ENCODE data around the gene BPTF. TPM values are rescaled to one million over a fixed set of nuclear protein-coding genes. Genes with fewer than 3 reads are reported as not detected.
A peak's percentile ranks its signal among the peaks of the same experiment; 100 is the strongest.
"Not testable (repeated sequence)": the region's sequence is repeated elsewhere in the genome, so short reads cannot be mapped to it uniquely, and the experiment has no call there.

Gene BPTF
- polyA plus RNA-seq, 3 donors, result 122 to 127 (median 123) TPM

GRCh38 chr17:67825627-67826601 lies 611 bp downstream of the BPTF start:
- DNase-seq (ENCODE audit: extremely low read depth in 1 of 11, low read depth in 9 of 11, low spot score in 4 of 11), result peak in 6 of 11 donors; percentile 31 to 64 (median 44)

GRCh38 chr17:67829331-67829730 lies 4.0 kb downstream of the BPTF start:
- no peak for DNase-seq (ENCODE audit: extremely low read depth in 1 of 11, low read depth in 9 of 11, low spot score in 4 of 11)

- DNase-seq (ENCODE audit: extremely low read depth in 1 of 11, low read depth in 9 of 11, low spot score in 4 of 11), result no peak
These were observed 5.1 kb downstream of the BPTF start for GRCh38 chr17:67830440-67830839.

- DNase-seq (ENCODE audit: extremely low read depth in 1 of 11, low read depth in 9 of 11, low spot score in 4 of 11), result no peak
These were observed 6.0 kb downstream of the BPTF start for GRCh38 chr17:67831268-67831667.

- no peak for DNase-seq (ENCODE audit: extremely low read depth in 1 of 11, low read depth in 9 of 11, low spot score in 4 of 11)
These were observed 7.8 kb downstream of the BPTF start for GRCh38 chr17:67833134-67833533.

GRCh38 chr17:67833946-67834631 lies 8.8 kb downstream of the BPTF start:
- DNase-seq (ENCODE audit: extremely low read depth in 1 of 11, low read depth in 9 of 11, low spot score in 4 of 11), result no peak

GRCh38 chr17:67834634-67835033 lies 9.3 kb downstream of the BPTF start:
- no peak for DNase-seq (ENCODE audit: extremely low read depth in 1 of 11, low read depth in 9 of 11, low spot score in 4 of 11)

GRCh38 chr17:67836205-67836987 lies 11.1 kb downstream of the BPTF start:
- no peak for DNase-seq (ENCODE audit: extremely low read depth in 1 of 11, low read depth in 9 of 11, low spot score in 4 of 11)

- DNase-seq (ENCODE audit: extremely low read depth in 1 of 11, low read depth in 9 of 11, low spot score in 4 of 11), result no peak
These were observed 12.7 kb downstream of the BPTF start for GRCh38 chr17:67837965-67838364.

- no peak for DNase-seq (ENCODE audit: extremely low read depth in 1 of 11, low read depth in 9 of 11, low spot score in 4 of 11)
These were observed 13.2 kb downstream of the BPTF start for GRCh38 chr17:67838538-67838937.

- no peak for DNase-seq (ENCODE audit: extremely low read depth in 1 of 11, low read depth in 9 of 11, low spot score in 4 of 11)
These were observed 16.7 kb downstream of the BPTF start for GRCh38 chr17:67841992-67842391.

GRCh38 chr17:67842648-67843047 lies 17.3 kb downstream of the BPTF start:
- no peak for DNase-seq (ENCODE audit: extremely low read depth in 1 of 11, low read depth in 9 of 11, low spot score in 4 of 11)

- no peak for DNase-seq (ENCODE audit: extremely low read depth in 1 of 11, low read depth in 9 of 11, low spot score in 4 of 11)
These were observed 20.1 kb downstream of the BPTF start for GRCh38 chr17:67845374-67845773.

- DNase-seq (ENCODE audit: extremely low read depth in 1 of 11, low read depth in 9 of 11, low spot score in 4 of 11), result not testable (repeated sequence)
These were observed 22.9 kb downstream of the BPTF start for GRCh38 chr17:67848189-67848588.

GRCh38 chr17:67848846-67849245 lies 23.5 kb downstream of the BPTF start:
- not testable (repeated sequence) for DNase-seq (ENCODE audit: extremely low read depth in 1 of 11, low read depth in 9 of 11, low spot score in 4 of 11)

- no peak for DNase-seq (ENCODE audit: extremely low read depth in 1 of 11, low read depth in 9 of 11, low spot score in 4 of 11)
These were observed 25.8 kb downstream of the BPTF start for GRCh38 chr17:67850991-67851631.

- no peak for DNase-seq (ENCODE audit: extremely low read depth in 1 of 11, low read depth in 9 of 11, low spot score in 4 of 11)
These were observed 28.4 kb downstream of the BPTF start for GRCh38 chr17:67853703-67854102.

GRCh38 chr17:67854378-67854777 lies 29.1 kb downstream of the BPTF start:
- DNase-seq (ENCODE audit: extremely low read depth in 1 of 11, low read depth in 9 of 11, low spot score in 4 of 11), result no peak

Measured in renal cortex interstitium (tissue), 11 donors.